Activated T-helper 9 cell treated with anti-CD3 and anti-CD28 coated beads, Interleukin-2, amount 50 U/mL, for 16 hours (primary cell): Measurements from ENCODE around the gene ALG11.

ENCODE experiments used
- DNase-seq: peaks from one replicate; pipeline ENCODE4 v3.0.0-alpha.2; 2020; ENCODE audit warnings: low read depth

ALG11 gene

GRCh38 chr13:51997641-51998330, 14.4 kb upstream of the ALG11 start:
- no peak for DNase-seq

DNA sequence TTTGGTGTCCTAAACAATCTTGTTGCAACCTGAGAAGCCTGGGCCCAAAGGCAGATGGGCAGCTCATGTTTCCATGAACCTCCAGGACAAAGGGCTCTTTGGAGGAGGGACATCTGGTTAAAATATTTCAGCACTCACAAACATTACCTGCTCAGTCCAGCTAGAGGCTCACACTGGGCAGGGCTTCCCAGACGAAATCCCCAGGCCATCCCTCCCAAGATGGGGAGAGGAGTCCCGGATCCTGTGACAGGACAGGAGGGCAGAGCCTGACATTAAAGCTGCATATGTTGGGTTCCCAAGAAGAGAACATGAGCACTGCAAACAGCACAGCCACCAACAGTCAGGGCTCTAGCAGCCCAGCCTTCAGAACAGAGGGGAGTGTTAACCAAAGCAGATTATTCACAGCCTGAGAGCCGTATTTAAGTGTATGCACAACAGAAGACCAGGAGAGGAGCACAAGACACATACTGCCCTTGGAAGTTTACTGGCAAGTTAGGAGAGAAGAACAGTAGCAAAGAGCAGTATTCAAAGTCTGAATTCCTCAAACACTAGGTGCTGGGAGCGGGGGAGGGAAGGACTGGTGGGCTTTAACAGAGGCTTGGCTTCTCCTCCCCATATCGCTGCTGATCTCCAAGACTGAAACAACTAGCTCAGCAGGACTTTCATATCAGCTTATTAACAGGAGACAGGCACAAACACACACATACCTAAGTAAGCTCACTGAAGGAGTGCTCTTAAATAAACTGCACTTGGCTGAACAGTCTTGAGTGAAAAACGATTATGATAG, 13.3 kb upstream of the ALG11 start:
- DNase-seq: no peak

DNA sequence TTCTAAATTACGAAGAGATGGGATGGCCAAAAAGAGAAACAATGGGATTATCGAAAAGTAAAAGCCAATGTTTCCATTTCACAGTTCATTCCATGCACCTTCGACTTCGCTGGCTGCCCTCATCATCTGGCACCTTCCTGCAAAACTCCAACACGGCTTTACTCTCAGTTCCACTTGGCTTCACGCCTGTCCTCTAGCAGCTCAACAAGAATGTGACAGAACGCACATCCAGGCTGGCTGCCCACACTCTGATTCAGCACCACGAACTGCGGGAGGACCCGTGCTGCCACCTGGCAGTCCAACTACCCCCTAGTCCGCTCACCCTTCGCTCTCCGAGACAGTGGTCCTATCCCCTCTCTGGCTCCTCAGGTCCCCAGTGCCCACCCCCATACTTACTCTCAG, 12.7 kb upstream of the ALG11 start:
- no peak for DNase-seq

DNA sequence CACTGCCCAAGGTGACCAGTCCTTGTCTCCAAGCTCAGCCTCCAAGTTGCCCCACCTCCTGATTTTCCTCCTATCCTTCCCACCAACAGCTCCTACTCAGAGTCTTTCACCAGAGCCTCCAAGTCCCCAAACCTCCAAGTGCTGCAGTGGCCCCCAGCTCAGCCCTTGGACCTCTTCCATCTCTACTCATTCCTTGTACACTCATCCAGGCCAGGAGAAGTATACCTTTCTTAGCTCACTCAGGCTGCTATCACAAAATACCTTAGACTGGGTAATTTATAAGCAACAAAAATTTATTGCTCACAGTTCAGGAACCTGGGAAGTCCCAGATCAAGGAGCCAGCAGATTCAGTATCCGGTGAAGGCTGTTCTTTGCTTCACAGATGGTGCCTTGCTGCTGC, 12.3 kb upstream of the ALG11 start:
- no peak for DNase-seq

- no peak for DNase-seq
Observed at GRCh38 chr13:52001120-52001731, 11.0 kb upstream of the ALG11 start.

DNA sequence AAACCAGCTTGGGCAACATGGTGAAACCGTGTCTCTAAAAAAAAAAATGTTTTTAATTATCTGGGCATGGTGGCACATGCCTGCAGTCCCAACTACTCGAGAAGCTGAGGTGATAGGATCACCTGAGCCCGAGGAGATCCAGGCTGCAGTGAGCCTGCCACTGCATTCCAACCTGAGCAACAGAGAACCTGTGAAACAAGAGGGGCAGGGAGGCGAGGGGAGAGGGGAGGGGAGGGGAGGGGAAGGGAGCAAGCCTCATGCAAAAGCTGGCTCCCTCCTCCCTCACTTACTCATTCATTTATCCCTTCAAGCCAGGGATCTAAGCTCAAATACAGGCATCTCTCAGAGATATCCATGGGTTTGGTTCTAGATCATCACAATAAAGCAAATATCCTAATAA, 9.8 kb upstream of the ALG11 start:
- no peak for DNase-seq

DNA sequence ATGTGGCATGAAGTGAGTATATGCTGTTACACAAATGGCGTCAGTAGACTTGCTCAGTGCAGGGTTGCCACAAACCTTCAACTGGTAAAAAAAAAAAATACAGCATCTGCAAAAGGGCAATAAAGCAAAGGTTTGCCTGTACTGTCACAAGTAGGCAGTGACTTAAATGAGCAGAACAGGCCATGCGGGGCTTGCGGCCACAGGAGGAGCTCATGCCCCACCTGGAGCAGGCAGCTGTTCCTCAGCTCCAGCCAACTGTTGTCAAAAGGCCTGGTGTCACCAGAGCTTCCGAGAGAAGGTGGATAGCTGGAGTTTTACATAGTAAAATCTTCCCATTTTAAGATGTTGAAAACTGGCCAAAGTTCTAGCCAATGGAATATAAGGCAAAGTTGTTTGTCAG, 8.7 kb upstream of the ALG11 start:
- DNase-seq: no peak

DNA sequence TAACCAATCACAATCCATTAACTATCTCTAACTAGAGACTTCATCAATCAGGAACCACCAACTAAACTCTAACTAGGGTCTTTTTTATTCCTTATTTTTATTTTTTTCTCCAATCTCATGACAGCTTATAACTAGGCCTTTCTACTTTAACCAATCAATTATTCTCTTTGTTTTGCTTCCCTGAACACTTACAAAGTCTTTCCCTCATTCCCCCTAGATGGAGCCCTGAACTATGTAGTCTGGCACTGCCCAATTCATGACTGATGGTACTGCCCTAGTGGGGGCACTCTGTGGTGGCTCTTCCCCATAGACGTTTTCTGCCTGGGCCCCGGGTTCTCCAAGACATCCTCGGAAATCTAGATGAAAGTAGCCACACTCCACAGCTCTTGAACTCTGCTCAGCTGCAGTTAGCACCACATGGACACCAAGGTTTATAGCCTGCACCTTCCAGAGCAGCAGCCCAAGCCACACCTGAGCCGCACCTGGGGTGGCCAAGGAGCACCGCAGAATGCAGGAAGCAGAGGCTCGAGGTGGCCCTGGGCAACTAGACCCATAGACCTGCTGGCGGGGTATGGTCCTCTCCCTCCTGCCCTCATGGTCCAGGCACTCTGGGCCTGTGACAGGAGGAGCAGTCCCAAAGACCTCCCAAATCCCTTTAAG, 7.6 kb upstream of the ALG11 start:
- no peak for DNase-seq

GRCh38 chr13:52005841-52006522, 6.2 kb upstream of the ALG11 start:
- DNase-seq: no peak

GRCh38 chr13:52006523-52007245, 5.5 kb upstream of the ALG11 start:
- no peak for DNase-seq

- DNase-seq: no peak
Observed at GRCh38 chr13:52009946-52010345, 2.3 kb upstream of the ALG11 start.

- peak; percentile 5 for DNase-seq
Observed at GRCh38 chr13:52010890-52011631, 1.1 kb upstream of the ALG11 start, which contains the start of gene ATP7B. ATP7B (minus strand) TSS chr13:52011450; CDS start chr13:52011337, 113 bp downstream.

GRCh38 chr13:52012512-52012836, 276 bp downstream of the ALG11 start:
- no peak for DNase-seq

- DNase-seq: no peak
Observed at GRCh38 chr13:52016296-52016695, 4.1 kb downstream of the ALG11 start.

GRCh38 chr13:52020191-52020590, 8.0 kb downstream of the ALG11 start:
- DNase-seq: no peak

GRCh38 chr13:52022356-52022755, 10.2 kb downstream of the ALG11 start:
- DNase-seq: no peak

- DNase-seq: no peak
Observed at GRCh38 chr13:52024481-52024880, 12.3 kb downstream of the ALG11 start, which contains the start of gene UTP14C. UTP14C (plus strand) TSS chr13:52024691; CDS start chr13:52028805, 4,114 bp downstream.

GRCh38 chr13:52025475-52026245, 13.5 kb downstream of the ALG11 start:
- DNase-seq: no peak

DNA sequence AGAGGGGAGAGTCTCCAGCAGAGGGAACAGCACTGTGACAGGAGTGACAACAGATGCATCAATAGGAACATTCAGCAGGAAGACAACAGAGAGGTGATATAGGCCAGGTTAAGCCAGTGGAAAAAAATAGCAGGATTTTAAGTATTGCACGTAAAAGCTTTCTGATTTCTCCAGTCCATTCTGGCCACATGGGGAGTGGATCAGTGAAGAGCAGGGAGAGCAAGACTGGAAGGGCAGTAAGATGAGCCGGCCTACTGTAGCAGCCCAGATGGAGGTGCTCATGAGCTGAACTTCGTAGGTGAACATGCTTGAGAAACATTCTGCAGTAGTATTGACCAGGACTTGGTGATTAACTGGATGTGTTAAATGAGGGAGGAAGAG, 14.0 kb downstream of the ALG11 start:
- DNase-seq: no peak

DNA sequence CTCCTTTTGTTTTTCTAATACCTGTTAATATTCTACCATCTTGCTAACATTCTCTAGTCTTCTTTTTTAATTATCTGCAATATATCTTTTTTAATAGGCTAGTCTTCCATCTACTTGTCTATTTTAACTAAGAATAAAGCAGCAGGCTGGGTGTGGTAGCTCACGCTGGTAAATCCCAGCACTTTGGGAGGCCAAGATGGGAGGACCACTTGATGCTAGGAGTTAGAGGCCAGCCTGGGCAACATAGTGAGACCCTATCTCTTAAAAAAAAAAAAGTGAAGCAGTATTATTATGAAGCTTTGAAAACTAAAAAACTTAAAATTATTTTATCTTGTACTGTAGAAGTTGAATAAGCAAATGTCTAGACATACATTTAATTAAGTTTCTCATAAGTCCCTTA, 15.6 kb downstream of the ALG11 start:
- DNase-seq: no peak
